Cerebellar nuclear complex (tissue), 1 donor: Measurements from ENCODE around the gene EN2.

Experiments
- DNase-seq, 2 experiments: peaks; one replicate each; lab custom pipeline; 2025; lab: John Stamatoyannopoulos, UW

EN2 gene

GRCh38 chr7:155450970-155451801, 6.7 kb upstream of the EN2 start:
- no peak for DNase-seq

GRCh38 chr7:155451840-155452239, 6.1 kb upstream of the EN2 start:
- no peak for DNase-seq

- DNase-seq, result no peak
Measured at GRCh38 chr7:155452505-155453295, 5.2 kb upstream of the EN2 start.

GRCh38 chr7:155453296-155454182, 4.4 kb upstream of the EN2 start:
- no peak for DNase-seq

- DNase-seq, result no peak
Measured at GRCh38 chr7:155454183-155455112, 3.5 kb upstream of the EN2 start.

GRCh38 chr7:155455132-155455693, 2.7 kb upstream of the EN2 start:
- no peak for DNase-seq

- no peak for DNase-seq
Measured at GRCh38 chr7:155455776-155456737, 1.9 kb upstream of the EN2 start.

GRCh38 chr7:155456738-155457543, 988 bp upstream of the EN2 start:
- peak; percentile 81 to 85 for DNase-seq

- no peak for DNase-seq
Measured at GRCh38 chr7:155457544-155458110, 302 bp upstream of the EN2 start.

- DNase-seq, result no peak
Measured at GRCh38 chr7:155458878-155459699, 1.2 kb downstream of the EN2 start.

GRCh38 chr7:155459700-155460461, 2.0 kb downstream of the EN2 start:
- no peak for DNase-seq

- DNase-seq, result no peak
Measured at GRCh38 chr7:155460926-155461613, 3.1 kb downstream of the EN2 start.

GRCh38 chr7:155461631-155462030, 3.7 kb downstream of the EN2 start:
- DNase-seq, result no peak

GRCh38 chr7:155462163-155462735, 4.3 kb downstream of the EN2 start:
- DNase-seq, result no peak

GRCh38 chr7:155463114-155463811, 5.3 kb downstream of the EN2 start:
- DNase-seq, result no peak
